Prostate gland (tissue), 2 donors: ENCODE measurements around the gene NLRC3. TPM values are rescaled to one million over a fixed set of nuclear protein-coding genes. Genes with fewer than 3 reads are reported as not detected.

Source experiments
- DNase-seq: peaks from one replicate; pipeline ENCODE4 v3.0.0-alpha.2; 2019; ENCODE audit warnings: low spot score
- H3K27ac ChIP-seq, 2 donors: fragments of 200-600 bp; sonication (generic); 2 replicates each; pipeline ENCODE4 v1.5.1; 2017 to 2019
- H3K27me3 ChIP-seq: fragments of 200-600 bp; sonication (generic); replicated peaks from 2 replicates; pipeline ENCODE4 v1.5.1; 2019; ENCODE audit not compliant: insufficient read depth
- H3K36me3 ChIP-seq, 2 donors: fragments of 200-600 bp; sonication (generic); 1 replicate in 1 of 2; 2 replicates in 1 of 2; pipeline versions ENCODE4 v1.5.1 to v1.8.1; 2017 to 2019
- H3K4me1 ChIP-seq: fragments of 200-600 bp; sonication (generic); replicated peaks from 2 replicates; pipeline ENCODE4 v1.5.1; 2019
- H3K4me3 ChIP-seq, 2 donors: fragments of 200-600 bp; sonication (generic); 2 replicates each; pipeline ENCODE4 v1.5.1; 2017 to 2019
- H3K9me3 ChIP-seq: fragments of 200-600 bp; sonication (generic); 2 replicates; pipeline ENCODE4 v1.5.1; 2017
- CTCF ChIP-seq, 4 experiments: fragments of 200-600 bp in 2 of 4; fragments of 450-650 bp in 2 of 4; sonication (generic) in 2 of 4; IDR thresholded peaks; 1 replicate in 3 of 4; 2 replicates in 1 of 4; pipeline ENCODE4 v1.5.1; 2016 to 2019; ENCODE audit warnings: antibody characterized with exemption in 4 of 4, mild to moderate bottlenecking in 2 of 4, moderate library complexity in 2 of 4
- POLR2A ChIP-seq: fragments of 450-650 bp; IDR thresholded peaks from one replicate; pipeline ENCODE4 v1.6.1; 2016; ENCODE audit warnings: antibody characterized with exemption, mild to moderate bottlenecking
- POLR2AphosphoS5 ChIP-seq: sonication (generic); formaldehyde crosslinking; IDR thresholded peaks from one replicate; pipeline ENCODE4 v1.6.1; 2017; ENCODE audit warnings: antibody characterized with exemption
- WGBS: methylation state at CpG from one replicate; pipeline ENCODE4 v1.1.5; 2018; 5-methylcytosine and 5-hydroxymethylcytosine counted together
- intact Hi-C: fragments of 100-400 bp; cut with DNase I; formaldehyde crosslinking; loops from one replicate; pipeline ENCODE4 v1.14.2; 2022
- total RNA-seq, 2 donors: library from RNA; depleted of rRNA; stranded (reverse); fragments of >200 nt; gene quantifications; one replicate each; pipeline ENCODE4 v1.1.0, GENCODE V29; 2016

Gene NLRC3
- total RNA-seq, 2 donors from 2014 or later = 0.85 to 0.87 TPM

DNA sequence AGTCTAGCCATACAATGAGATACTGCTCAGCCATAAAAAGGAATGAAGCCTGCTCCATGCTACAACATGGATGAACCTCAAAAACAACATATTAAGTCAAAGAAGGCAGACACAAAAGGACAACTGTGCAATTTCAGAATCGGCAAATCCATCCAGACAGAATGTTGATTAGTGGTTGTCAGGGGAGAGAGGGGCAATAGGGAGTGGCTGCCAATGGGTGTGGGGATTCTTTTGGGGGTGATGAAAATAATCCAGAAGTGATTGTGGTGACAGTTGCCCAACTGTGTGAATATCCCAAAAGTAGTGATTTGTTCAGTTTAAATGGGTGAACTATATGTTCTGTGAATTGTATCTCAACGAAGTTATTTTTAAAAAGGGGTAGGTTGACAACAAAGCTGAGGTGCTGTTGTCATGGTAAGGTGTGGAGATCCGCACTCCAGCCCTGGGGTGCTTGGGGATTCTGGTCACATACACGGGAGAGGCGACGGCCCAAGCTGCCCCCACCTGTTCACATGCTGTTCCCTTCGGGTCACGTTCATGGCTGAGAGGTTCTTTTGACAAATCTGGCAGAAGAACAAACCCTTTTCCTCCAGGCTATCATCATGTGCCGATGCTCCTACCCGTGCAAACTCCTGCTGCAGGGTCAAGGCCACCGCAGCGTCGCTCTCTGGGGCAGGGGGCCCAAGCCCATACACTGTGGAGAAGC is 24.6 kb upstream of the NLRC3 start:
- no peaks in the 10 kb centered on the region for H3K4me1 ChIP-seq
- H3K4me3 ChIP-seq = no peak overlapping the region
- intact Hi-C loops = no loop called here
- TF ChIP-seq POLR2AphosphoS5 (no peak), POLR2A (no peak), CTCF (IDR thresholded peaks at IDR 0.05) (no peak)
- H3K36me3 ChIP-seq = no peaks in the 10 kb centered on the region
- no peak for DNase-seq
- WGBS = 91% methylated on average over 13 of the region's 13 CpGs
- no peak overlapping the region for H3K27ac ChIP-seq
- no peaks in the 10 kb centered on the region for H3K9me3 ChIP-seq
- no peaks in the 10 kb centered on the region for H3K27me3 ChIP-seq

DNA sequence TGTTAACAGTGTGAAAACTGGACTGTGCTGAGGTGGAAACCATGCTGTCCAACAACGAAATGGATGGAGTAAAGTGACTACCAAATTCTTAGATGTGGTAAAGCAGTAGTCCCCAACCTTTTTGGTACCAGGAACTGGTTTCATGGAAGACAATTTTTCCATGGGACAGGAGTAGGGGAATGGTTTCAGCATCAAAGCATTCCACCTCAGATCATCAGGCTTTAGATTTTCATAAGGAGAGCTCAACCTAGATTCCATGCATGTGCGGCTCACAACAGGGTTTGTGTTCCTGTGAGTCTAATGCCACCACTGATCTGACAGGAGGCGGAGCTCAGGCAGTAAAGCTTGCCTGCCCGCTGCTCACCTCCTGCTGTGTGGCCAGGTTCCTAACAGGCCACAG is 22.7 kb upstream of the NLRC3 start:
- H3K27me3 ChIP-seq = no peaks in the 10 kb centered on the region
- 99% methylated on average over 4 of the region's 4 CpGs for WGBS
- no peak for TF ChIP-seq CTCF (IDR thresholded peaks at IDR 0.05)
- TF ChIP-seq POLR2A = no peak
- TF ChIP-seq POLR2AphosphoS5 = no peak
- no peak for DNase-seq
- no peaks in the 10 kb centered on the region for H3K36me3 ChIP-seq
- intact Hi-C loops = no loop called here
- no peaks in the 10 kb centered on the region for H3K4me1 ChIP-seq
- no peak overlapping the region for H3K4me3 ChIP-seq
- no peaks in the 10 kb centered on the region for H3K9me3 ChIP-seq
- no peak overlapping the region for H3K27ac ChIP-seq

DNA sequence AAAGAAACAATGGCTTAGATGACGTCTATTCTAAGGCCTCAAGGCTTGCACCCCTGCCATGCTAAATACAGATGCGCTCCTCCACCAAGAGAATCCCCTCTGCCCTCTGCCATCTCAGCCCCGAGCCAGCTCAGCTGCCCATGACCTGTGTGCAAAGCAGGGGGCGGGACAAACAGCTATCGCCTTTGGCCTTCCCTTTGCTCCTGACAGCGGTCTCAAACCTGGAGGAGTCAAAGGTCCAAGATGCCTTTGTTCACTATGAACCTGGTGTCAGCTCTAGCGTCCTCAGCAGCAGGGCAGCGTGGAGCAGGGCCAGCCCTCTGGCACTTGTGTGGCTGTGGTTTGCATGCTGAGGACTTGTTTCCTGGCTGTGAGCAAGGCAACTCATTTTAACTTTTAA is 21.9 kb upstream of the NLRC3 start:
- TF ChIP-seq CTCF (IDR thresholded peaks at IDR 0.05) (no peak), POLR2A (no peak), POLR2AphosphoS5 (no peak)
- Histone ChIP-seq H3K4me3 (no peak overlapping the region), H3K4me1 (no peaks in the 10 kb centered on the region), H3K36me3 (no peaks in the 10 kb centered on the region), H3K9me3 (no peaks in the 10 kb centered on the region), H3K27me3 (no peaks in the 10 kb centered on the region), H3K27ac (no peak overlapping the region)
- intact Hi-C loops = no loop called here
- 94% methylated on average over 8 of the region's 8 CpGs for WGBS
- no peak for DNase-seq

GRCh38 chr16:3598236-3598635 is 21.0 kb upstream of the NLRC3 start:
- no peak overlapping the region for H3K4me3 ChIP-seq
- DNase-seq = no peak
- 99% methylated on average over 12 of the region's 12 CpGs for WGBS
- intact Hi-C loops = no loop called here
- no peaks in the 10 kb centered on the region for H3K9me3 ChIP-seq
- TF ChIP-seq CTCF (IDR thresholded peaks at IDR 0.05) (no peak), POLR2AphosphoS5 (no peak)
- no peak overlapping the region for H3K27ac ChIP-seq
- no peaks in the 10 kb centered on the region for H3K36me3 ChIP-seq
- no peaks in the 10 kb centered on the region for H3K27me3 ChIP-seq
- H3K4me1 ChIP-seq = no peaks in the 10 kb centered on the region

- Histone ChIP-seq H3K27me3 (no peaks in the 10 kb centered on the region), H3K4me3 (no peak overlapping the region), H3K27ac (no peak overlapping the region), H3K36me3 (no peaks in the 10 kb centered on the region), H3K9me3 (no peaks in the 10 kb centered on the region), H3K4me1 (no peaks in the 10 kb centered on the region)
- no peak for DNase-seq
- WGBS = 97% methylated on average over 17 of the region's 17 CpGs
- intact Hi-C loops = no loop called here
- TF ChIP-seq POLR2AphosphoS5 (no peak), POLR2A (no peak), CTCF (IDR thresholded peaks at IDR 0.05) (no peak)
Observed at GRCh38 chr16:3597676-3598075, 20.5 kb upstream of the NLRC3 start.
